Erythroblast (primary cell): ENCODE measurements around the gene ELOVL5.

Source experiments
- DNase-seq, 2 experiments: peaks; one replicate each; lab custom pipeline; 2025; lab: John Stamatoyannopoulos, UW
- GATA1 ChIP-seq: IDR thresholded peaks from 2 replicates; pipeline ENCODE4 v1.6.1; 2011; ENCODE audit warnings: low read depth, mild to moderate bottlenecking, control low read depth, low read length, moderate library complexity
- POLR2A ChIP-seq: IDR thresholded peaks from 2 replicates; pipeline ENCODE4 v1.6.1; 2011; ENCODE audit warnings: mild to moderate bottlenecking, low read length

The ELOVL5 gene

DNA sequence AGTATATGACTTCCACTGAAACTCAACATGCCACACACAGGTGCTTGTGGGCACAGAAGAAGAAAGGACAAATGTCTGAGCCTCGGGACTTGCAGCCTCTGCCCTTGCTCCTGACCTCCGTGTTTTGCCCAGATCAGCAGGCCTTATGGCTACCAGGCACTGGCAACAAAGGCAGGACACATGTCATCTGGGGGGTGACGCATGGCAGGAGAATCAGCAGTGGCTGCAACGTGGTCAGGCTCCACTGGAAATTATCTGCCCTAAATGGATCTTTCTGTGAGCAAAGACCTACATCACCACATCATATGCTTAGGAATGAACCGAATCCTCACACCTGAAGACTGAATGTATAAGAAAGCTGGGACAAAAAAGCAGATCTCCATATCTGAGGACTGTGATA, 78.9 kb downstream of the ELOVL5 start:
- DNase-seq: no peak
- TF ChIP-seq GATA1 (no peak), POLR2A (no peak)

DNA sequence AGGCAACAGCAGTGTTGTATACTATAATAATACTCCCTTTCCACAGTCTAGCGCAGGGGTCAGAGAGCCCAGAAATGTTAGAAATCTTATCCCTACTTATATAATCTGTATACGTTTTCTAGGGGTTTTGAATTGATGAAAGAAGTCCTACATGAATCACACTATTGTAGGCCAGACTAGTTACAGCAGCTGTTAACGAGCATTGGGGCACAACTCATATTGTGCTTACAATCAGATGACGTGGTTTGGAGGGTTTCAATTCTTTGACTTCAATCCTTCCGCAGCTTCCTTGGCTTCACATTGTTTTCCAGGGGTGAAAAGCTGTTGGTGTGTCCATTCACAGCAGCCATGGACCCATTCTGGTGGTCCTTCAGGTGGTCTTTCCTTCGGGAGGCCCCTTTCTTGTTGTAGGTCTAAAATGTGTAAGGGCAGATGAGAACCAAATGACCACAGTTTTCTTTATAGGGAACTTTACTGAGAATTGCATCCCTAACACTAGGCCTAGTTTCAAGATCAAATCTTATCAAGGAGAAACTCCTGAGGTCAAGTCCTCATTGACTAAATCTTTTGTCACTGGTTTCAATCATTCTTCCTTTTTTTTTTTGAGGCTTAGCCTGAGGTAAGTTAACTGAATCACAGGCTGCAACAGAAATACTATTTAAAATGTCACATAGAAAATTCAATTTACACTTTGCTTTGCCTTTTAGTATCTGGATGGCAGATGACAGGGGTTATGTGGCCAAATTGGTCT, 79.7 kb downstream of the ELOVL5 start:
- DNase-seq: no peak
- no peak for TF ChIP-seq GATA1
- no peak for TF ChIP-seq POLR2A

DNA sequence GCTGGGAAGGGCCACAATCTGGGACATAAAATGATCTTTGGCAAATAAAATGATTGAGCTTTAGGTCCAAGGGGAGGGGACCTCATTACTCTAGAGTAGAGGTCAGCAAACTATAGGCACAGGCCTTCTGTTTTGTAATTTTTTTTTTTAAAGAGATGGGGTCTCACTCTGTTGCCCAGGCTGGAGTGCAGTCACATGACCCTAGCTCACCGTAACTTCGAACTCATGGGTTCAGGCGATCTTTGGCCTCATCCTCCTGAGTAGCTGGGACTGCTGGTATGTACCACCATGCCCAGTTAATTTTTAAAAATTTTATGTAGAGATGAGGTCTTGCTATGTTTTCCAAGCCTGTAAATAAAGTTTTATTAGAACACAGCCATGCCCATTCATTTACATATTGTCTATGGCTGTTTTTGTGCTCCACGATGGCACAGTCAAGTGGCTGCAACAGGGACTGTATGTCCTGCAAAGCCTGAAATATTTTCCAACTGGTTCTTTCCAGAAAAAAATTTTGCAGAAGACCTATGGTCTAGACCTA, 82.1 kb downstream of the ELOVL5 start:
- DNase-seq: no peak
- TF ChIP-seq POLR2A (no peak), GATA1 (no peak)

DNA sequence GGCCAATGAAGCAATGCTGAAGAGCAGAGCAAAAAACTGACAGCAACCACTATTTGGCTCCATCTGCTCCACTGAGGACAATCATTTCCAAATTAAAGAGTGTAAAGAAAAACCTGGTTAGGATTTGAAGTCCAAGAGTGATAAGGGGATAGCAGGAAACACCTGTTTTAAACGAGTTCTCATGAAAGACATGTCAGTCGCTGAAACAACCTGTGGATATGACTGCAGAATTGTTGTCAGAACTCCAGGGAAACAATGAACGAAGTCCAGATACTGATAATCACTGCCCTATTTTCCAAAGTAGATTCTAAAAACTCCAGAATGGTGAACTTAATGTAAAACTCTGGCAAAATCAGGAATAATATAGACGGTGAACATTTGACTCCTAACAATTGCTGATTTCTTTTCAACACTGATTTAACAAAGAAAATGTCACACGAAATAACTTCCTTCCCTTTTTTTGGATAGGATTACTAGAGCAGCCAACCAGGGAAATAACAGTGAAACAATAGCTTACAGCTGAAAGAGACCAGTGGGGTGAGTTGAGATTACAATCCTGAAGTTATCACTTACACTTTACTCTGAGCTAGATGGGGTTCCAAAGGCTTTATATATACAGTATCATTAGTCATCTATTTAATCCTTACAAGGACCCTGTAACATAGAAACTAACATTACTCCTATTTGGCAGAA, 83.7 kb downstream of the ELOVL5 start:
- DNase-seq: no peak
- TF ChIP-seq GATA1: no peak
- no peak for TF ChIP-seq POLR2A

DNA sequence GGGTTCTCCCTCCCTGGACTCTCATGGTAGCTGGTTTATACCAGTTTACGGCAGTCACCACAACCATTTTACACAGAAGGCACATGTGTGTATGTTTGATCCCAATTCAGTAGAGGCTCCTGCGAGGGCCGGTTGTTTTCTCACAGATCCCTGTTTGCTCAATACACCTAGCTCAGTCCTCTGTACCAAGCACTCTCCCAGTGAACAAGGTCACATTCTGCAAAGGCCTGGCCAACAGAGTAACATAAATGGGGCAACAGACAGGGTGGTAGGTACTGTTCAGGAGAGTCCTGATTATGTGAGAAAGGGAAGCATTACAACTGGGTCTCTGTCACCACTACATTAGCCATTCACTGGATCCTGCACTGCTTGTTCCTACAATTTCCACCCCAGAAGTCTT, 84.4 kb downstream of the ELOVL5 start:
- no peak for DNase-seq
- TF ChIP-seq POLR2A: no peak
- no peak for TF ChIP-seq GATA1

DNA sequence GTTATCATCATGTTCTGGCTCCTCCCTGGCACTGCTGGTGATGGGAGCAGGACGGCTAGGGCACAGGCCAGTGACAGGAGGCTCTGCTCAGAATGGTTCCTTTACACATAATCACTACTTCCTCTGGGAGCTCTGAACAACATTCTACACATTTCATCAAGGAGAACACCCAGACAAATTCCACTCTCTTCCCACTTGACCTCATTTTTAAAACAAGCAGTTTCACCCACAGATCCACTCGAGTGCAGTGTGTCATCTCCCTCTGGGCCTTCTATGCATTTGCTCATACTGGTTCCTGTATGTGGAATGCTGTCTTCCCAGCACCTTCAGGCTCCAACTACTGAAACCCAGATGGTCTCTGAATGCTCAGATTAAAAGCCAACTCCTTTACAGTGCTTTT, 84.8 kb downstream of the ELOVL5 start:
- no peak for TF ChIP-seq GATA1
- no peak for TF ChIP-seq POLR2A
- DNase-seq: no peak

DNA sequence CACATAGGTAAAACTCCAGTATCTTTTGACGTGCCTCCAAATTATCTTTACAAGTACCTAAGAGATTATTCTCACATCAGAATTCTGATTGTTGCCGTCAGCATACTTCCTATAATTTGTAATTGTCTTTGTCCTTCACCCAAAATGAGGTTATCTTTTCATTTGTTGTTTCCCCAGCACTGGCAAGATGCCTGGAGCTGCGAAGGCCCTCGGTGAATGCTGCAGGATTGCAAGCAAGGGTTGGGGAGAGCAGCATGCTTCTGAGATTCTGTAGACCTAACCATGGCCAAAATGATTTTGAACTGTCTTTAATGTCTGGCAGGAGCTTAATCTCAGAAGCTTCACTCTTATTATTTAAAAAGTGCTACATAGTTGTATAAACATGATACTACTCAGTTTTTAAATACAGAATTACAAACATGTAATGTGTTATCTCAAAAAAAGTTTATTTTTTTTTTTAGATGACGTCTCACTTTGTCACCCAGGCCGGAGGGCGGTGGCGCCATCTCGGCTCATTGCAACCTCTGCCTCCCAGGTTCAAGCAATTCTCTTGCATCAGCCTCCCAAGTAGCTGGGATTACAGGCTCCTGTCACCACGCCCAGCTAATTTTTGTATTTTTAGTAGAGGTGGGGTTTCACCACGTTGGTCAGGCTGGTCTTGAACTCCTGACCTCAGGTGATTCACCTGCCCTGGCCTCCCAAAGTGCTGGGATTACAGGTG, 88.7 kb downstream of the ELOVL5 start:
- TF ChIP-seq POLR2A: no peak
- TF ChIP-seq GATA1: no peak
- DNase-seq: no peak

DNA sequence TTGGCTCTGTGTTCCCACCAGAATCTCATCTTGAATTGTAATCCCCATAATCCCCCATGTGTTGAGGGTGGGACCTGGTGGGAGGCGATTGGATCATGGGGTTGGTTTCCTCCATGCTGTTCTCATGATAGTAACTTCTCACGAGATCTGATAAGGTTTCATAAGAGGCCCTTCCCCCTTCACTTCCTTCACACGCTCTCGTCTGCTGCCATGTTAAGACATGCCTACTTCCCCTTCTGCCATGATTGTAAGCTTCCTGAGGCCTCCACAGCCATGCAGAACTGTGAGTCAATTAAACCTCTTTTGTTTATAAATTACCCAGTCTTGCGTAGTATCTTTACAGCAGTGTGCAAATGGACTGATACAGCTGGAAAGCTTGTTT, 90.0 kb downstream of the ELOVL5 start:
- no peak for DNase-seq
- TF ChIP-seq POLR2A: no peak
- no peak for TF ChIP-seq GATA1

DNA sequence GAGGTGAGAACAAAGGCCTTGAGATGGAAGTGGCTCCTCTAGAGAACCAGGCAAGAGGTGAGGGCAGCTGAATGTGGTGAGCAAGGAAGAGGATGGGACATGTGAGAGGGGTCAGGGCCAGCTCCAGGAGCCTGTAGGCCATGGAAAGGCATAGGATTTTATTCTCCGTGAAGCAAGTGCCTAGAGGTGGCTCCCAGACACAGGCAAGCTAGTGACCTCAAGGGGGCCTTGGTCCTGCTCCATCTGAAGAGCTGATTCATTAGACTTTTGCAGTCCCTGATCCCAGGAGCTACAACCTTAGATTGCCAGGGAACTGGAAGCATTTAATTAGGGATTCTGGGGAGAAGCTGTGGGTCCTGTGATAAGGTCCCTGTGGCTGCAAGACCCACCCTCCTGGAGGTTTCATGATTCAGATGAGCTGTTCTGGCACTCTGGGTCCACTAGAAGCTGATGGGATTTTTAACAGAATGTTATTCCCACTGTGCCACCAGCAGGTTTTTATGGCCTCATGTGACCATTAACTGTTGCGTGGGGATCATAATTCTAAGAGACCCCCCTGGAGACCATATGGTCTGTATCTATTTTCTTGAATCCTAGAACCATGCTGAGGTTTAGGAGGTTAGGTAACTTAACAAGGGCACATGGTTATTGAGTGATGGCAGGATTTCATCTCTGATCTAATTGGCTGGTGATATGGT, 90.5 kb downstream of the ELOVL5 start:
- TF ChIP-seq POLR2A (no peak), GATA1 (no peak)
- DNase-seq: no peak

DNA sequence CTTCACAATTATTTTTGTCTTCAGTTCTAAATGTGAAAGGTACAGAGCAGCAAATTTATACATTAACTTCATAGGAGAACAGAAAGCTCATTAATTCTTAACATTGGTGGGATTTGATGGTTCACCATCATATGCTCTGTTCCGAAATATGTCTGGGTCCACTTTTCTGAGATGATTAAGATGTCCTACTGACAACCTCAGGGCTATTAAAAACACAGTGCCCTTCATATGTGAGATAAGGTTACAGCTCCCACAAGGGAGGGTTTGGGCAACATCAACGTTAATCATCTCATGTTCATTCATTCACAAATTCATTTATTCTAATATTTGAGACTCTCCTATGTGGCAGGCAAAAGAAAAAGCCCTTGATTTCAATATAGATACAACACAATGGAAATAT, 91.2 kb downstream of the ELOVL5 start:
- TF ChIP-seq POLR2A: no peak
- TF ChIP-seq GATA1: no peak
- DNase-seq: no peak

DNA sequence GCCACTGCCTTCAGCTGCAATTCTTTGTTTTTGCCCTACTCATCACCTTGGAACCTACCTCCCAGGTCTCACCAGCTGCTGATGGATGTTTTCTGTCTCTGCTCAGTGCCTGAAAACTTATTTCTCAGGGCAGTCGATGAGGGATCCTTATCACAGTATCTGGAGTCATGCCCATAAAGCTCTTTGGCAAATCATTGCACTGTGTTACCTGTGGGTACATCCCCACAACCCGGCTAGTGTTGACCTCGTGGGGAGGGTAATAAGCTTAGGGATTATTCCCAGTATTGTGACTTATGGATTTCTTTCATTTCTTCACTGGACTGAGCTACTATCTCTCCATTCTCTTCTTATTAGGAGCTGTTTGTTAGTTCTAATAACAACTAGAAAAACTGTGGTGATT, 91.7 kb downstream of the ELOVL5 start:
- DNase-seq: no peak
- TF ChIP-seq POLR2A (no peak), GATA1 (no peak)

DNA sequence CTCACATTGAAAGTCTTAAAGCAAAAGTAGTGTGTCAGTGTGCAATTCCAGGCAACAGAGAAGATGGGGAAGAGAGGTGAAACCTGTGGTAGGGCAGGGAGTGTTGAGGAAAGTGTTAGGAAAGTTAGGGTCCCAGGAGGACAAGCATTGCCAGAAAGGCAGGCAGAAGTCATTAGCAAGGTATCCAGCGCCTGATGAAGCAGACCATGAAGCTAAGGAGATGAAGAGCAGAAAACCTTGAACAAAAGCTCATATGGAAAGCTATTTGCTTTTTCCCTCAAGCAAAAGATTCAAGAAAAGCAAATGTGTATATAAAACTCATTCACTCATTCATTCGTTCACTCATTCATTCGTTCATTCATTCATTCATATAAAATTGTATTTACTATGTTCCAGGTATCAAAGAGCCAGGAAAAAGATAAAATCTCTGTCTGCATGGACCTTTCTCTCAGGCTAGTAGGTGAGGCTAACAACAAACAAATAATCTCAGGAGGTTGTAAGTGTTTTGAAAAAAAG, 96.5 kb downstream of the ELOVL5 start:
- DNase-seq: no peak
- TF ChIP-seq POLR2A: no peak
- TF ChIP-seq GATA1: no peak

DNA sequence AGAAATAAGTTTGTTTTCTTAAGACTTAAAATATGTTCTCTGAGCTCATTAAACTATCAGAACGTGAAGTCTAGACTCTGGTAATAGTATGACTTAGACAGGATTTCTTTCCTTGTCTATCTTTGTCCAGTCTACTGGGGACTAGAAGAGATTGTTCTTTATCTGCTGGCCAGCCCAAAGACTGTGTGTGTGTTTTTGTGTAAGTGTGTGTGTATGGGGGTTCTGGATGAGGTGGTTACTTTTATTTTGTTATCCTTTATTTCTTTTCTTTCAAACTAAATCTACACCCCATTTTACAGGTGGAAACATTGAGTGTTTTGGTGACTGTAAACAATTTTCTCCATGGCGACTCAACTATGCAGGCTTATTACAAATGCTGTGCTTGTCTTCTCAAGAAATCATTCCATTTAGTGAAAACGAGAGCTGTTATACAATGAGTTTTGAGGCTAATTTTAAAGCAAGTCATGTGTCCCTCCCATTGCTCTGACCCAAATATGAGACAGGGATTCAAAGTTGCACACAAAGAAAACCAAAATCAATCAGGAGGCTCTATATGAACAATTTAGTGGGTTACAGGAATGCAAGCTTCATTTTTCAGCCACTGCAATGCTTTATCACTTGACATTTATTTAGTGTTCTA, 97.6 kb downstream of the ELOVL5 start:
- DNase-seq: no peak
- TF ChIP-seq POLR2A (no peak), GATA1 (no peak)
